Measurements from ENCODE around the gene ARSA.

GRCh38 chr22:50625131-50625567, 2.8 kb downstream of the ARSA start:
- TF ChIP-seq POLR2A (IDR thresholded peaks at IDR 0.05; ENCODE audit: low read depth, low read length) (no peak), TAF1 (IDR thresholded peaks at IDR 0.05; ENCODE audit: low read depth, low read length) (no peak)

All from GM12891 (cell line).